GM19397 (cell line): ENCODE measurements around the gene NAT8L.

Source experiments
- ATAC-seq: cut with Tn5 transposase; IDR thresholded peaks from one replicate; pipeline ENCODE4 v1.9.1; 2021; ENCODE audit warnings: mild to moderate bottlenecking, moderate library complexity; ENCODE audit not compliant: unreplicated experiment

Gene NAT8L

GRCh38 chr4:2073808-2074481 lies 14.8 kb downstream of the NAT8L start:
- no peak for ATAC-seq

- no peak for ATAC-seq
Observed at GRCh38 chr4:2074588-2074987, 15.5 kb downstream of the NAT8L start.

- ATAC-seq = no peak
Observed at GRCh38 chr4:2075171-2075986, 16.3 kb downstream of the NAT8L start.

DNA sequence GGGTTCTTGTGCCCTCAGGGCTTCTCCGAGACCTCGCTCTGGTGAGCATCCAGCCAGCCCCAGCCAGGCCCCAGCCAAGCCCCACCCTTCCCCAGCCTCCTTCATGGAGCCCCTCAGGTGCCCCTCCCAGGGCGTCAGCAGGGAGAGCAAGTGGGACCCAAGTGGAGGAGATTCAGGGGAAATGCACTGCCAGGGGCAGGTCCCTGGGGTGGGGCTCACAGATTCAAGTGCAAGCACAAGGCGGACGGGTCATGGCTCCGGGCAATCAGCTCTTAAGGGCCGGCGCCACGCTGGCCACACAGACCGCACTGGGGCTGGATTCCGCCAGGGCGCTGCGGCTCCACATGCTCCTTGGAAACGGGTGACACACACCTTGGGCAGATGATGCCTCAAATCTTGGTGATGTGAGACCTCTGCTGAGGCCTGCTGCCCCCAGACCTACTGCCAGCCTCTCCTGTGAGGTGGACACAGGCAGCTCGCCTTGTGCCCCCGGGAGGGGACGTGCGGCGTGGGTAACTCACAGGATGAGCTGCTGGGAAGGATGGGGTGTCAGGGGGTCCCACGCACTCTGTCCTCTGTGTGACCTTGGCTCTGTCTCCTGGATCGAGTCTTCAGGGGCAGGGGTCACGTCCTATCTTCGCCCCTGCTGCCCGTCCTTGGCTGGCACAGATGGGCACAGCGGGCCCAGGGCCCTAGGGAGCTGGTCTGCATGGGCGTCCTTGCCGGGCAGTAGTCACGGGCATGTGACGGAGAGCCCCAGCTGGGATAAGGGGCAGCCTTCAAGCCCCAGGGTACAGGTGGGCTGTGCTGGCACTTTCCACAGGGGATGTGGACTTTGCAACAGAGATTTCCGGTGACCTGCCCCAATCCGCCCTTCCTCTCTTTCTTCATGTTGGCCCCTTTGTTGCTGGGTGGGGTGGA lies 17.1 kb downstream of the NAT8L start:
- ATAC-seq = no peak

DNA sequence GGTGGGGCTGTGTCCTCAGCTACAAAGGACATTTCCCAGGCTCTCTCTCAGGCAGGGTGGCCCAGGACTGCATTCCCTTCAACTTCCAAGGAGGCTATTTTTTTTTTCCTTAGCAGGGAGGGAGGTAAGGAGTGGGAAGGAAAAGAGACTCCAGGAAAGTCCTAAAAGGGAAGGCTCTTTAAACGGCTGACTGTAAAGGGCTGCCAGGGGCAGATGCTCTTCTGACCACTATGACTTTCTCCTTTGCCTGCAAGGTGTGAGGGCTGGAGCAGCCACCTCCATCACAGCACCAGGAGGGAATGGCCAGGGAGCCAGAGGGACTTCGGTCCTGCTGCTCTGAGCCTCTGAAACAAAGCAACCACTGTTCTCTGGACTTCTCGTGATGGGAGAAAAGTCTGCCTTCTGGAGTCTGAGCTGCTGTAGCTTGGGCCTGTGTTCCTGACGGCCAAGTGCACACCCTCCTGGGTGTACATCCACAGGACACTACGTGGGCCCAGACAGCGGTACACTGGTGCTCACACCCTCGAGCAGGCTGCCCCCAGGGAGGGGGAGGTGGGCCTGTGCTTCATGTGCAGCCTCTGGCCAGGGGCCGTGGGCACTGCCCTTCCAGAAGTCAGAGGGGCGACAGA lies 17.9 kb downstream of the NAT8L start:
- no peak for ATAC-seq

DNA sequence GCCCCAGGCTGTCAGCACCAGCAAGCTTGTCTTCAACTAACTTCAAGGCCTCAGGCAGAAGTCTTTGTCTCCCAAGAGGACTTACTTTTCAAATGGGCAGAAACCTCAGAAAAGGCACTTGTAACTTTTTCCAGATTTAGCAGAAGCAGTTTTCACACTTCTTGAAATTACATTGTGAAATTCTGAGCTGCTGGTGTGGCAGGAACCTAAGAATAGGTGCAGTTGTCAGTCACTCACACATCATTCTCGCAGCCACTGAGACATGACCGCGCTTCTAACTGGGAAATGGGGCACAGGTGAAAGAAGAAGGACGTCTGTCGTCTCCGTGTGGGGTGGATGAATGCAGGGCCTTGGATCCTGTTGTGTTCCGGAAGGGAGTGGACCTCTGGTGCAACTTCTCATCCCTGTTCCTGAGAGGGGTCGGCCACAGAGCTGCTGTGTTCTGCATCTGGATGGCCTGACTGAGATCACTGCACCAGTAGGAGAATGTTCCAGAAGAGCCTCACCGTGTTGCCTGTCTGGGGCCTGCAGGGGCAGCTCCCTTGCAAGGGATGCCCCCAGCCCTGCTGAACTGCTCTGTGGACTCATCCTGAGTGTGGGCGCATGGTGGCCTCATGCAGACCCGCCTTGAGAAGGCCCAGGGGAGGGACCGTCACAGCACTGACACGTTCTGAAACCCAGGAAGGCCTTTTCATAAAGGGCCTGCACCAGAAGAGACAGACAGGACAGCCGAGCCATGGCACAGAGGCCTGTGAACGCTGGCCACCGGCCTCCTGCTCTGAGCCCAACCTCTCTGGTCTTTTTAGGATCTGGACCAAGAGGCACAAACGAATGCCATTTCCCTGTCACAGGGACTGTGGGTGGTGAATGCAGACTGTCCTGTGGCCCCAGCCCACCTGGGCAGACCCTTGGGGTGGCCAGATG lies 18.7 kb downstream of the NAT8L start:
- ATAC-seq = no peak

DNA sequence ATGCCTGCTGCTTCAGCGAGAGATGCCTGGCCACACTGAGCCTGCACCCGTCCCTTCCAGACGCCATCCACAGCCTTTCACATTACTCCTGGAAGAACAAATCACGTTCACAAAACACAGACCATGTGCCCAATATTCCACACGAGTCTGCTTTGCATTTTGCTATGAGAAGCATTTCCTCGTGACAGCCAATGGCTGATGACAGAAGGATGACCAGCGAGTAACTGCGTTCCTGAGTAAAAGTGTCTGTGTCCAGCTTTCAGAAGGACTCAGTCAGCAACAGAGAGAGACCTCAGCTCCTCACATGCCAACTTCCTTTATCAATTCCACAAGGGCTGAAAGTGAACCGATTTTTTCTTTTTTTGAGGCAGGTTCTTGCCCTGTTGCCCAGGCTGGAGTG lies 19.5 kb downstream of the NAT8L start:
- ATAC-seq = no peak

- no peak for ATAC-seq
Observed at GRCh38 chr4:2079006-2079405, 19.9 kb downstream of the NAT8L start.

DNA sequence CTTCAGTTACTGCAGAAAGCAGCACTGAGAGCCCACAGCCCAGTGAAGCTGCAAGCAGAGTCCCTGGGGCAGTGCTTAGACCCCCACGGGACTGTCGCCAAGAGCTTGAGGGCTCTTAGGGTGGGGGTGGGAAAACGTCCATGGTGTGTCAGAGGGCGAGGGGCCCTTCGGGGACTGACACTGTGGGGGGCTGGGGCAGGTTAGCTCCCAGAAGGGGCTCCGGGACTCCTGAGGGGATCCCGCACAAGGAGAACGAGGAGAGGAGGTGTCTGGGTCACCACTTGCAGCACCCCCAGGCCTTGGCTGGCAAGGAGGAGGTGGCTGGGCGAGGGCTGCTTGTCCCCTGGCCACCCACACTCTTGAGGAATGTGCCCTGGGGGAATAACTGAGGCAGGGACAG lies 20.8 kb downstream of the NAT8L start:
- ATAC-seq = no peak

DNA sequence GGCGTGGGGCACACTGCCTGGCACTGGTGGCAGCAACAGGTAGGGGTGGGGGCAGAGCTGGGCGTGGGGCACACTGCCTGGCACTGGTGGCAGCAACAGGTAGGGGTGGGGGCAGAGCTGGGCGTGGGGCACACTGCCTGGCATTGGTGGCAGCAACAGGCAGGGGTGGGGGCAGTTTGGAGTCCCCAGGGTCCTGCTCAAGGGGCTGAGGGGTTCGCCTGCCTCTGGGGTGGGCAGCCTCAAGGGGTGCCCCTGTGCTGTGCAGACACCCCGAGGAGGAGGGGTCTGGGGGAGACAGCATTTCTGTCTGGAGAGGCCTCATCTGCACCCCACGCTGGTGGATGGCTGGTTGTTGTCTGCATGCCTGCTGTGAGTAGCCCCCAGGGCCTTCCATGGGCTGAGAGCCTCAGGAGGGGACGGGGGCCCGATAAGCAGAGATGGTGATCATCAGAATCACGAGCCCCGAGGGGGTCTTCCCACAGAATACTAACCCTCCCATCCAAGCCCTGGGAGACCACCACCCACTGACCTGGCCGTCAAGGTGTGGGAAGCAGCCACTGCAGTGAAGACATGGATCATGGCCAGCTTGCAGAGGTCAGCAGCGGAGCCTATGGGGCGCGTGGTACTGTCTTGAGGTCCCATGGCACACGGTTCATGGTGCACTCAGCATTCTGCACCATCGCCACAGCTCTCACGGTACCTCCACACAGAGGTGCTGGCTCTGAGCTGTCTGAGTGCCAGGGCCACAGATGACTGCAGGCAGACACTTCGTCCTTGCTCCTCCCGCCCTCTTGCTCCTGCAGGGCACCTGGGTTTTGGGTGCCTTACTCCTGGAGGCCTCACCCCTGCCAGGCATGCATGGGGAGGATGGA lies 21.5 kb downstream of the NAT8L start:
- ATAC-seq = no peak

- ATAC-seq = no peak
Observed at GRCh38 chr4:2081540-2081939, 22.4 kb downstream of the NAT8L start.

- no peak for ATAC-seq
Observed at GRCh38 chr4:2082118-2082517, 23.0 kb downstream of the NAT8L start.

DNA sequence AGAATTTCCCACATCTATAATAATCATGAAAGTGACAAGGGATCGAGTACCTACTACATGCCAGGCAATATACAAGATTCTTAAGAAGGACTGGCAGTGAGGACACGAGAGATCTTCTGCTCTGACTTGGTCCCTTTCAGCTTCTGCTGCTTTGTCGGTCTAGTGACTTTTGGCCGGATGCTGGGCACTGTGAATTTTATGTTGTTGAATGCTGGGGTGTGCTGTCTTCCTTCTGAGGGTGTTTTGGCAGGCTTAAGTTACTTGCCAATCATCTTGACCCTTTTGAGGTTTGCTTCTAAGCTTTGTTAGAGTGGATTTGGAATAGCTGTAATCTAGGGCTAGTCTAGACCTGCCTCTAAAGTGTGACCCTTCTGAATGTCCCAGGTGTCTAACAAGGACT lies 23.5 kb downstream of the NAT8L start:
- no peak for ATAC-seq

DNA sequence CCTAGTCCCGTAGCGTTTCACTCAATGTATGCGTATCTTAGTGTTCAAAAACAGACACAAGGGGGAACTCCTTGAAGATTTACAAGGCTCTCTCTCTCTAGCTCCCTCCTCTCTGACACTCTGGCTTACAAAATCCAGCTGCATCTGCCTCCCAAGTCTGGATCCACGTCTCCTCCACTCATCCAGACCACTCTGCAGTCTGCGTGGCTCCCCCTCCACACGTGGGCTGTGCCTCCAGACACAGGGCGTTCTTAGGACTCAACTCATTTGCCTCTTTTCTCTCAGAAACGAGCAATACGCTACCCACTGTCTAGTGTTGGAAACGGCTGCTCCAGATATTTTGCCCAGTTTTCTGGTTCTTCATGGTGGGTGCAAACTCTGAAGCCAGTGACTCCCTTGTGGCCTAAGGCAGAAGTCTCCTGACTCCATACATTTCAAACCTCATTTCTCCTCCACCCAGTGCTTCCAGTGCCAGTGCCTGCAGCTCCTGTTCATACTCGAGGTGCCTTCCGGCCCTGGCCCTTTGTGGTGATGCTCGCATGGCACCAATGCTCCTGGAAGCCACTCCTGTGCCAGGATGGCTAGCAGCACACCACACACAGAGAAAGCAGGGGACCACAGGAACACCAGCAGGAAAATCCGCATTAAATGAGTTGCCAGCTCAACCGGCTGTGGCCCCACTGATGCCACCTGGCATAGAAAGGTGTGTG lies 24.1 kb downstream of the NAT8L start:
- no peak for ATAC-seq

DNA sequence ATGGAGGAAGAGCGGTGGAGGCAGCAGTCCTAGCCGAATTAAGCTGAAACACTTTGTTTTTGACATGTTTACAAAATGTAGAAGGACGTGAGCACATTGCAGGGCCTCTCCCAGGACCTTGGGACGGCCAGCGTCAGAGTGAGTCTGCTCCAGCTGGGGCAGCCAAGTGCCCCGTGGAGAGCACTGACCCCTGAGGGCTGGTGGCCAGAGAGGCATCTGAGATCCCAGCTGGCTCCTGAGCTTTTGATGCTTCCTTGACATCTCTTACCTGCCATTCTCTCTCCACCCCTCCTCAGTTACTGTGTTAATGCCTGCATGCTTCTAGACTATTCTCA lies 24.7 kb downstream of the NAT8L start:
- ATAC-seq = no peak

DNA sequence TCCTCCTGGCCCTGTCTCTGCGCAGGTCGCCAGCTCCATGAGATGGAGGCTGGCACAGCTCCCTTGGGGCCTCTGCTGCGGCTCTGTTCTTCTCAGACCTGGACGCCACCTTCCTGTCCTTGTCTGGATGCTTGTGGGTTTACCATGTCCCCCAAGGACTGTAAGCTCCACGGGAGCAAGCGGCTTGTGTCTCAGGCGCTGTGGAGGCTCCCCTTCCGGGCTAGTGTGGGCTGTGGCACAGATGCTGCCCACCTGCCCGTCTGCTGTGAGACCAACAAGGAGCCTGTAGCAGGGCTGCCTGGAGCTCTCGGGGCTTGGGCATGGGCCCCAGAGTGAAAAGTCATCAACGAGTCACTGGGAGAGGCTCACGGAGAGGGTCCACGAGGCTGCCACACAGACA lies 25.2 kb downstream of the NAT8L start:
- ATAC-seq = no peak

GRCh38 chr4:2085496-2085901 lies 26.4 kb downstream of the NAT8L start:
- no peak for ATAC-seq

DNA sequence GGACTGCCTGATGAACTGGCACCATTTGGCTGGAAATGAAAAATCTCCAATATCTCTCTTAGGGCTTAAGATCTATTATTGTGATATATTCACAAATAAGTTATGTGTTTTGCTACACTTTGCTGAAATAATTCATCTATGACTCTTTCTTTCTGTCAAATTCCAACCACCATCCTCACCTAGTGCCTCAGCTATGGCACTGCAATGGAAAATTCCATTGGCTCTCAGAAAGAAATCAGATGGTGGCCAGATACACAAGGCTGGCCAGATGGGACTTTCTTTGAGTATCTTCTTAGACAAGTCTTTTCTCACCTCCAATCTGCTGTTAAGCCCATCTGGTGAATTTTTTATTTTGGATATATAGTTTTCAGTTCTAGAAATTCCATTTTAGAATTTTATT lies 28.0 kb downstream of the NAT8L start:
- ATAC-seq = no peak

DNA sequence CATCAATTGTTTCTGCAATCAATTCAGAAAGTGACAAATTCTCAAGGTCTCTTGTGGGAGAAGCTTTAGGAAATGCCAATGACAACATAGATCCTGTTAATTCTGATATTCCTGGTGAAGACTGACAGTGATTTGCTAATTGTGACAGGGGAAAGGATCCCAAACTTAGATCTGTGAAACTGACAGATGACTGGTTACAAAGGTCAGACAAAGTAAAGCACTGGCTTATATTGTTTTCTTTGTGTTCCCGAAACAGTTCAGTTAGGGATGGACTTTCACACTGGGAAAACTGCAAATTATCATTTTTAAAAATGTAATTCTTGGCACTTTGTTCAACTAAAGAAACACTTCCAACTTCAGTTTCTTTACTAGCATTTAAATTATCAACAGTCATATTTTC lies 30.1 kb downstream of the NAT8L start:
- ATAC-seq = no peak
